Measurements from ENCODE around the gene GET3. TPM values are rescaled to one million over a fixed set of nuclear protein-coding genes. Genes with fewer than 3 reads are reported as not detected.

GET3 gene
- total RNA-seq, 1 experiment from 2014 or later = 110 TPM

GRCh38 chr19:12705654-12706331 lies 31.5 kb upstream of the GET3 start (continued):
- TF ChIP-seq ZNF425 (CRISPR knock-in tag; conservative IDR thresholded peaks at IDR 0.05) (no peak), KAT7 (CRISPR knock-in tag; IDR thresholded peaks at IDR 0.05; ENCODE audit: borderline replicate concordance) (no peak), E2F1 (CRISPR knock-in tag; IDR thresholded peaks at IDR 0.05) (no peak), MLX (CRISPR knock-in tag; IDR thresholded peaks at IDR 0.05) (no peak), ESRRA (CRISPR knock-in tag; IDR thresholded peaks at IDR 0.05; ENCODE audit: borderline replicate concordance) (no peak), RORB (CRISPR knock-in tag; IDR thresholded peaks at IDR 0.05) (no peak), SP1 (CRISPR knock-in tag; conservative IDR thresholded peaks at IDR 0.05) (no peak), E2F5 (CRISPR knock-in tag; IDR thresholded peaks at IDR 0.05) (no peak), NR1H2 (CRISPR knock-in tag; IDR thresholded peaks at IDR 0.05) (no peak), CREM (CRISPR knock-in tag; IDR thresholded peaks at IDR 0.05) (no peak), PRDM15 (CRISPR knock-in tag; IDR thresholded peaks at IDR 0.05) (no peak), SMAD4 (CRISPR knock-in tag; IDR thresholded peaks at IDR 0.05) (no peak), HMGXB4 (CRISPR knock-in tag; IDR thresholded peaks at IDR 0.05) (no peak)

- Mint-ChIP-seq H3K36me3 (peaks cover 74% of the 10 kb centered on the region), H3K27ac (no peak overlapping the region), H3K4me1 (peaks cover 4% of the 10 kb centered on the region), H3K4me3 (no peak overlapping the region), H3K27me3 (ENCODE audit: low read depth) (no peaks in the 10 kb centered on the region; the same call in 1 of the 2 replicates), H3K9me3 (no peaks in the 10 kb centered on the region)
- ATAC-seq = no peak
- DNase-seq (ENCODE audit: low spot score) = no peak
- CTCF ChIA-PET = no interaction called here
- TF ChIP-seq MYBL2 (CRISPR knock-in tag; IDR thresholded peaks at IDR 0.05) = no peak
- no peak for TF ChIP-seq RORB (CRISPR knock-in tag; IDR thresholded peaks at IDR 0.05)
- POLR2A ChIA-PET = no interaction called here
These were observed 31.0 kb upstream of the GET3 start for GRCh38 chr19:12706332-12706718.
